NCI-H1105 (cell line): Measurements from ENCODE around the gene GNG11.
"Not testable (repeated sequence)": the region's sequence is repeated elsewhere in the genome, so short reads cannot be mapped to it uniquely, and the experiment has no call there.

Source experiments
- DNase-seq: peaks from one replicate; lab custom pipeline; 2025; lab: John Stamatoyannopoulos, UW

GNG11 gene

GRCh38 chr7:93911661-93912060 is 9.9 kb upstream of the GNG11 start:
- DNase-seq = not testable (repeated sequence)

GRCh38 chr7:93913197-93913596 is 8.3 kb upstream of the GNG11 start:
- DNase-seq = no peak

GRCh38 chr7:93914581-93915066 is 6.9 kb upstream of the GNG11 start:
- no peak for DNase-seq

GRCh38 chr7:93915206-93915842 is 6.2 kb upstream of the GNG11 start:
- not testable (repeated sequence) for DNase-seq

GRCh38 chr7:93915888-93916287 is 5.6 kb upstream of the GNG11 start:
- DNase-seq = not testable (repeated sequence)

- not testable (repeated sequence) for DNase-seq
Measured at GRCh38 chr7:93916315-93916714, 5.2 kb upstream of the GNG11 start.

GRCh38 chr7:93920496-93921182 is 896 bp upstream of the GNG11 start:
- no peak for DNase-seq

DNA sequence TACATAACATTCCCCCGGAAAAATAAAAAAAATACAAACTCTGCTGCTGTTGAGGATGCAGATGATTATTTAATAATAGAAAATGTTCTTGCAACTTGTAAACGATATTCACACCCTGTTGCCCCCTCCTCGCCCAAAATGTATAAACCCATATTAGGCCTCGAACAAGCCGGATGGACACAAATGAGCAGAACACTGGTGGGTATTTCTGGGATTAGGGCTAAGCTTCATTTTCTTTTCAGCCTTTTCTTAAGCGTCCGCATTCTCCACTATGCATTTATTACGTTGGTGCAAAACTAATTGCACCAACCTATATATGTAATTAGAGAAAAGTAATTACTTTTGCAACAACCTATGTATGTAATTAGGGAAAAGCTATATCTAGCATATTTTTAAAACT is 349 bp upstream of the GNG11 start:
- no peak for DNase-seq

DNA sequence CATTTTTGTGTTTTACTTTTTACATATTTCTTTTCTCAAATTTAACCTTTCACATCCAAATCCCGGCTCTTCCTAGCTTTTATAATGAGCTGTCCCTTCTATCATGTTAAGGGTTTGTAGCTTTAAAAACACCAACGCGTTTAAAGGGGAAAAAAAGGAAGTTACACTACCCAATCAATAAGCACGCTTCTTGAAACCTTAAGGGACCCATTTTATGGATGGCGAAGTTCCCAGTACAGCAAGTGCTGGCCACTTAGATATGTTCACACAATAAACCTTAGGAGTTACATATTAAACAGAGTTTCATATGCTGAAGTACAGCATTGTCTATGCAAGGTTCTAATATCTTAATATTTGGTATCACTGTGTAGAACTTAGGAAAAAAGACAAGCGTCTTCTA is 1.8 kb downstream of the GNG11 start:
- no peak for DNase-seq

- DNase-seq = no peak
Measured at GRCh38 chr7:93923942-93924341, 2.4 kb downstream of the GNG11 start.

DNA sequence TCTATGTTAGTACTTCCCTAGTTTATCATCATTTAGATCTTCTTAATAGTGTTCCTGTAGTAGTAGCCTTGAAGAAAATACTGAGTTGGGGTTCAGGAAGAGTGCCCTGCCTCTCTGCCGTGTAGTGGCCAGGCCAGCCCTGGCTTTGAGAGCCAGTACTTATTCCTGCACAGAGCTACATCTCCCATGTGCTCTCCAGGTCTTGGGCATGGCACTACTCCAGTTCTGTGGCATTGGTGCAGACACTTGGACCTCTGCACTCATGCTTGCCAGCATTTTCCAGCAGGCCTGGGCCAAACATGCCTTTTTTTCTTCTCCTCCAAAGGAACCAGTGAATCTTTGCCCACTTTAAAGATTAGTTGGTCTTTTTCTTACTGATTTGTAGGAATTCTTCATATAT is 5.3 kb downstream of the GNG11 start:
- DNase-seq = no peak

DNA sequence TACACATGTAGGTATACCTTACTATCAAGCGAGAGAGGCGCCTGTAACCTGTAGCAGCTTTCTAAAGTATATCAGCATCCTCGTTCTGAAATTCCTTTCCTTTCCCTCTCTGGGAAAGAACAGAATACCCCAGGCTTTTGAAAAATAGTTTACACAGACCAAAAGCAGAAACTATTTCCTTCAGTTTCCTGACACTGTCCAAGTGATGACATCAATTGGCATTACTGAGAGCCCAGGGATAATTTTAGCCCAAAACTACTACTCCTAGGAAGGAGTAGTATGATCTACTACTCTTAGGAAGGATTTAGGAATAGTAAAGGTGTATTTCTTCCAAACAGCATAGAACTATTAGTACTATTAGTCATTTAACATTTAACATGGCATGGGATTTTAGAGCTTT is 6.0 kb downstream of the GNG11 start:
- no peak for DNase-seq

DNA sequence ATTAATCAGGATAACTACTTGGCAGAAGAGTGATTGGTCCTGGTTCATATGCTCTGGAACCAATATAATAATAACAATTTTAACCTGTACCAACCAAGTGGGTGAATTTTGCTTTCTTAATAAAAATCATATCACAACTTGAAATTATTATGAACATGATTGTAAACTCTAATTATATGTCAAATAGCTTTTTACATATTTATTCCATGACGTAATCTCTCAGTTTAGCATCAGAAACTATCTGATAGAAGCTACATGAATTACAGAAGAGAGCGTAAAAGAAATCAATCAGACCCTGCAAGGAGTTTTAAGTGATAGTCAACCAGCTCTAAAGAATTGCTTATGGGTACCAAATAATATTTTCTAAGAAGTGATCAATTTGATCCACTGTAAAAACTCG is 10.1 kb downstream of the GNG11 start:
- no peak for DNase-seq

- no peak for DNase-seq
Measured at GRCh38 chr7:93933156-93933555, 11.6 kb downstream of the GNG11 start.

- DNase-seq = no peak
Measured at GRCh38 chr7:93935102-93935501, 13.6 kb downstream of the GNG11 start.

GRCh38 chr7:93937818-93938217 is 16.3 kb downstream of the GNG11 start:
- DNase-seq = no peak

DNA sequence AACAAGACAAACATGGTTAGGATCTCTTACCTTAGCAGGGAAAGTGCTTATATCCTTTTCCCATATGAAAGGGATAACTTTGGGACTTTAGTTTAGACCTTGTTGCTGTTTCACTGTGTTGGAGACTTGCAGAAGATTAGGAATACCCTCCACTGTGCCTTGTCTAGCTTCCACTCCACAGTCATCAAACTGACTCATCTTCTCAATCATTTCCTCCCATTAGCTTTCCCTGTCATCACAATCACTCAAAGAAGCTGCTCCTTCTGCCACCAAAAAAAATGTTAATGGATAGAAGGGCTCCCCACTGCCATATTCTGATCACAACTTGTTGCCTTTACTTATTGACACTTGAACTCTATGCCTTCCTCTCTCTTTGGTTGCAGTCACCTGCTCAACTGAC is 16.8 kb downstream of the GNG11 start:
- no peak for DNase-seq

DNA sequence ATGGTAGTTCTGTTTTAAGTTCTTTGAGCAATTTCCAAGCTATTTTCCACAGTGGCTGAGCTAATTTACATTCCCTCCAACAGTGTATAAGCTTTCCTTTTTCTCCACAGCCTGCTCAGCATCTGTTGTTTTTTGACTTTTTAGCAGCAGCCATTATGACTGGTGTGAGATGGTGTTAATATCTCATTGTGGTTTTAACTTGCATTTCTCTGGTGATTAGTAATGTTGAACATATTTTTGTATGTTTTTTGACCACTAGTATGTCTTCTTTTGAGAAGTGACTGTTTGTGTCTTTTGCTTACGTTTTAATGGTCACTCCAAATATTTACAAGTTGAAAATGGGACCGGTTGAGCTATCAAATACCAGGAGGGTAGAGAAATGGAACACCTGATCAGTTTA is 20.4 kb downstream of the GNG11 start:
- DNase-seq = no peak

DNA sequence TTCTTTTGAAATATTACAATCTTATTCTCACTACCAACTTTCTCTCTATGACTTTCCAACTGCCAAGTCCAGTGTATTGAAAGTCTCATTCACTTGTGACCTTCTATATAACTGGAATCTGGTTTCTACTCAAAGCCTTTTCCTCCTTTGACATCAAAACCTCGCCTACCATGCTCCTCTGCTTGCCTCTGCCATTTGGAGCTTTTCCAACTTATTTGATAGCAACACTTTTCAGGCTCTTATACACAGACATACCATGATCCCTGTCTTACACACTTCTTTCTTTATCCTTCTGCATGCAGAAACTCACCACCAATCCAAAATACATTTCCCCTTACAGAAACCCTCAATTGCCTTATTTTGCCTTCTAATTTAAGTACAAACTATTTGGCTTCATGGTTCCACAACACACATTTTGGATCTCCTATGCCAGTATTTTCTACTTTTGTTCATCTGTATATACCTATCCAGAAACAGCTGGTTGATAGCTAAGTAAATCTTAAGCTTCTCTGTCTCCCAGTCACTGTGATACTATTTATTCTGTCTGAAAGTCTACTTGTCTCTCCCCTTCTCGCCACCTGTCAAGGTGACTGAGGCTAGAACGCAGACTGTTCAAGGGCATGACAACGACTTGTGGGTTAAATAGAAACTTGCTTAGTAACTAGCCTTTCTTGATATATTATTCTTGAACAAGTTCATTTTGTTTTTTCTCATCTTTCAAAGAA is 22.4 kb downstream of the GNG11 start:
- no peak for DNase-seq

DNA sequence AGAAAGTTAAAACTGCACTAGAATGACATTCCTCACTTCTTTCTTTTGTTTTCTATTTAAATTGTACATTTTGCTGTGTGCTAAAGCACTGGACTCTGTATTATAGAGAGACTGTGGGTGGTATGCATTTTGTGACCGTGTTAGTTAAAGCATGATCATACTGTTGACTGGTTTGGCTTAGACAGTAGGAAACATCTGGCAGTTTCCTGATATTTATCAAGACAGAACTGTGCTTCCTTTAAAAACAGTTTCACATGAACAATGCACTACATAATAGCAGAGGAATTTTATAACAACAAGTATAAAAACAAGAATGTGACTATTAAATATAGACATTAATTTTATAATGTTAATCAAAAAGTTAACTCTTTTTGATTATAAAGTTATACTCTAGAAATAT is 23.1 kb downstream of the GNG11 start:
- no peak for DNase-seq

GRCh38 chr7:93945083-93945482 is 23.5 kb downstream of the GNG11 start:
- no peak for DNase-seq

DNA sequence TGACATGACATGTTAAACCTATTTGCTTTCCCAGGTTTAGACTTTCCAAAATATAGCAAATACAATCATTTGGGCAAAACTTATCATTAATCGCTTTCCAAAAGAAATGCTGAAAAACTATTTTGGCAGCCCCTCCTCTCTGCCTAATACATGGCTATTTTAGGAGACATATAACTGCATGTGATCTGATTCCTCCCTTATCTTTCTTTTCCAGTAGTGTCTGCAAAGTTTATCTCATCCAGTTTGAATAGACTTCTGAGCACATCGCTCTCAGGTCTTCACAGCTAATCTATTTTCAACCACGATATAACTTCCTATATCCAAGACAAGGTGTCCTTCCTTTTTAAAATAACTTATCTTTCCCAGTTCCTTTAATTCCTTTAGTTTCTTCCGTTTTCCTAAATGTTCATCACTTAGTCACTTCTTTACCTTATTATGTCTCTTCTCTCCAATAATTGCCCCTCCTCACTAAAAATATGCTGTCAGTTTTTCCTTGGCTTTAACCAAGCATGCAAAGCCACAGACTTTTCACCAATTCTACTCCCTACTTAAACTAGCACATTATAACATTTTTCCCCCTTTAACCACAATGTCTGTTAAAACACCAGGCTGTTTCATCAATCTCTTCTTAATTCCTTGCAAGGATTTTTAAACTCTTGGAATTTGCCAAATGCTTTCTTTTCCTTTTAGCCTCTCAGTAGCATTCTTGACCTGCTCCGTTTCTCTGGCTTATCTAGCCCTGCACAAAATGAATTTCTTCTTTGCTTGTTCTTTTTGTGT is 24.4 kb downstream of the GNG11 start:
- no peak for DNase-seq
